NOMO-1 treated with DMSO at 0.1 percent for 48 hours (cell line): ENCODE data around the gene PRKCG.

Source experiments
- DNase-seq: peaks from one replicate; lab custom pipeline; 2025; ENCODE audit not compliant: unreplicated experiment; lab: John Stamatoyannopoulos, UW

The PRKCG gene

DNA sequence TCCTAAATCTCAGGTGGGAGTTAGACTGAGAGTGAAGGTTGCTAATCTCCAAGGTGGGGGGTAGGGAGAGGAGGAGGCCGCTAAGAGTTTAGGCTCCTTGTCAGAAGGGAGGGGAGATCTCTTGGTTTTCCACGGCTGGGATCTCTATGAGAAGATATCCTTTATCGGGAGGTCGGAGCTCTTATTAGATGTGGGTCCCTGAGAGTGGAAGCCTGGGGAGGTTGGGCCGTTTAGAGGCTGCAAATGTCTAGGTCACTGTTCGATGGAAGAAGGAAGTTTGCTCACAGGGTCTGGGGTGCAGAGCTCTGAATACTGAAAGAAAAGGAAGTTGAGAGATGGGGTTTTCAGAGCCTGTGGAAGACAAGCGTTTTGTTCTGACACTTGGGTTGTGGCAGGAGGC, 10.5 kb upstream of the PRKCG start:
- peak; percentile 86 for DNase-seq

GRCh38 chr19:53872762-53873161, 9.2 kb upstream of the PRKCG start:
- DNase-seq = no peak

DNA sequence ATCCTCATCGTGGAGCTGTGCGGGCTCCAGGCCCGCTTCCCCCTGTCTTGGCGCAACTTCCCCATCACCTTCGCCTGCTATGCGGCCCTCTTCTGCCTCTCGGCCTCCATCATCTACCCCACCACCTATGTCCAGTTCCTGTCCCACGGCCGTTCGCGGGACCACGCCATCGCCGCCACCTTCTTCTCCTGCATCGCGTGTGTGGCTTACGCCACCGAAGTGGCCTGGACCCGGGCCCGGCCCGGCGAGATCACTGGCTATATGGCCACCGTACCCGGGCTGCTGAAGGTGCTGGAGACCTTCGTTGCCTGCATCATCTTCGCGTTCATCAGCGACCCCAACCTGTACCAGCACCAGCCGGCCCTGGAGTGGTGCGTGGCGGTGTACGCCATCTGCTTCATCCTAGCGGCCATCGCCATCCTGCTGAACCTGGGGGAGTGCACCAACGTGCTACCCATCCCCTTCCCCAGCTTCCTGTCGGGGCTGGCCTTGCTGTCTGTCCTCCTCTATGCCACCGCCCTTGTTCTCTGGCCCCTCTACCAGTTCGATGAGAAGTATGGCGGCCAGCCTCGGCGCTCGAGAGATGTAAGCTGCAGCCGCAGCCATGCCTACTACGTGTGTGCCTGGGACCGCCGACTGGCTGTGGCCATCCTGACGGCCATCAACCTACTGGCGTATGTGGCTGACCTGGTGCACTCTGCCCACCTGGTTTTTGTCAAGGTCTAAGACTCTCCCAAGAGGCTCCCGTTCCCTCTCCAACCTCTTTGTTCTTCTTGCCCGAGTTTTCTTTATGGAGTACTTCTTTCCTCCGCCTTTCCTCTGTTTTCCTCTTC, 8.0 kb upstream of the PRKCG start:
- DNase-seq = no peak

- no peak for DNase-seq
These were observed 7.4 kb upstream of the PRKCG start for GRCh38 chr19:53874606-53874990.

DNA sequence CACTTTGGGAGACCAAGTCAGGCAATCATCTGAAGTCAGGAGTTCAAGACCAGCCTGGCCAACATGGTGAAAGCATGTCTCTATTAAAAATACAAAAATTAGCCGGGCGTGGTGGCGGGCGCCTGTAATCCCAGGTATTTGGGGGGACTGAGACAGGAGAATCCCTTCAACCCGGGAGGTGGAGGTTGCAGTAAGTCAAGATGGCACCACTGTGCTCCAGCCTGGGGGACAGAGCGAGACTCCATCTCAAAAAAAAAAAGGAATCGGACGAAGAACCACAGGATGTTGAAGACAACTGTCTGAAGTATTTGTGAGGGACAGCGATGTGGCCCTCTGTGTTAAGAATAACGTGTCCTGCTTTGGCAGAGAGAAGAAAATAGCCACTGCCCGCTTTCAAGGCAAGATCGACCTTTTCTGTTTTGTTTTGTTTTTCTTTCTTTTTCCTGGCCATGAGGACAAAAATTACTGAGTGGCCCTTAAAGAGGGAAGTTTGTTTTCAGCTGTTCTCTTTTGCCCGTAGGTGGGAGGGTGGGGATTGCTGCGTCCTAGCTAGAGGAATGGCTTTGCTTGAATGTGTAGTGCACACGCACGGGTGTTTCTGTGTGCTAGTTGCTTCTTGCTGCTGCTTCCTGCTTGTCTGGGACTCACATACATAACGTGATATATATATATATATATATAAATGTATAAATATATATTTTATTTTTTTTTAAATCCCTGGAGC, 6.2 kb upstream of the PRKCG start:
- no peak for DNase-seq

GRCh38 chr19:53876651-53877224, 5.3 kb upstream of the PRKCG start:
- DNase-seq = no peak

DNA sequence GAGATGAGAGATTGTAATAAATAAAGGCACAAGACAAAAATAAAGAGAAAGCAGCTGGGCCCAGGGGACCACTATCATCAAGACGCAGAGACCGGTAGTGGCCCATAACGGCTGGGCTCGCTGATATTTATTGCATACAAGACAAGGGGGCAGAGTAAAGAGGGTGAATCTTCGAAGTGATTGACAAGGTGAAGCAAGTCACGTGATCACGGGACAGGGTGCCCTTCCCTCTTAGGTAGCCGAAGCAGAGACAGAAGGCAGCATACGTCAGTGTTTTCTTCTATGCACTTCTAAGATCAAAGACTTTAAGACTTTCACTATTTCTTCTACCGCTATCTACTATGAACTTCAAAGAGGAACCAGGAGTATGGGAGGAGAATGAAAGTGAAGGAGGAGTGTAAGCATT, 4.6 kb upstream of the PRKCG start:
- peak; percentile 16 for DNase-seq

- no peak for DNase-seq
These were observed 3.2 kb upstream of the PRKCG start for GRCh38 chr19:53878776-53879139.

GRCh38 chr19:53879140-53880081, 2.6 kb upstream of the PRKCG start:
- peak; percentile 57 for DNase-seq

DNA sequence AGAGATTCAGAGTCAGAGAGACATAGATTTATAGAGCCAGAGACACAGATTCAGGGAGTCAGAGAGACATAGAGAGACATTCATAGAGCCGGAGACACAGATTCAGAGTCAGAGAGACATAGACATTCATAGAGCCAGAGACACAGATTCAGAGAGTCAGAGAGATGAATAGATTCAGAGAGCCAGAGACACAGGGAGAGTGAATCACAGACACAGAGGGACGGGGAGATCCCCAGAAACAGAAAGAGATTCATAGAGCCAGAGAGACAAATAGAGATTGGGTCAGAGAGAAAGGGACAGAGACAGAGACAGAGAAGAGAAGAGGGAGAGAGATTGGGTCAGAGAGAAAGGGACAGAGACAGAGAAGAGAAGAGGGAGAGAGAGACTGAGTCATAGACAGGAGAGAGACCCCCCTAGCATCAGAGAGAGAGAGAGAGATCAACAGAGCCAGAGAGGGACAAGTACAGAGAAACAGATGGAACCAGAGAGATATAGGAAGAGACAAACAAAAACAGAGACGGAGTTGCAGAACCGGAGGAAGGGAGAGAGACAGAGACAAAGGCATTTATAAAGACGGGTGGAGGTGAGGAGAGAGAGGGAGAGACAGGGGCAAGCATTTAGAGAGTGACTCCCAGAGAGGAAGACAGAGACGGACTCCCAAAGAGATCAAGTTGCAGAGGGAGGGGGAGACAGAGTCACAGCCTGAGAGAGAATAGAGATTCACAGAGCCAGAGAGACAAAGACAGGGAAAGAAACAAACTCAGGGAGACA, 1.1 kb upstream of the PRKCG start:
- DNase-seq = no peak

DNA sequence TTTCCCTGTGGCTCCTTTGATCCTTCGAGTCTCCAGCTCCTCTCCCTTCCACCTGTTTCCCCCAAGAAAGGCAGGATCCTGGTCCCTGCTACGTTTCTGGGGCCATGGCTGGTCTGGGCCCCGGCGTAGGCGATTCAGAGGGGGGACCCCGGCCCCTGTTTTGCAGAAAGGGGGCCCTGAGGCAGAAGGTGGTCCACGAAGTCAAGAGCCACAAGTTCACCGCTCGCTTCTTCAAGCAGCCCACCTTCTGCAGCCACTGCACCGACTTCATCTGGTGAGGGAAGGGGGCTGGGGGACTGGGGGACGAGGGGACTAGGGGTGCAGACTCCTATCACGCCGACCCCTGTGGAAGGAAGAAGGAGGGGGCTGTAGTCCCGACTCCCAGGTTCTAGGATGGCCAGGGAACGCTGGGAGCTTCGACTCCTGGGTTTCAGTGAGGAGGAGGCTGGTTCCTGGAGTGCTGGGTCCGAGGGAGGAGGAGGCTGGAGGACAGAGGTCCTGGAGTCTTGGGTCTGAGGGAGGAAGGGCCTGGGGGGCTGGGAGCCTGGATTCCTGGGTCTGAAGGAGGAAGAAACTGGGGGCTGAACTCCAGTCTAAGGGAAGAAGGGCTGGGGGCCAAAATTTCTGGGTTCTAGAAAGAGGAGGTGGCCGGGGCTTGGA, 524 bp downstream of the PRKCG start:
- no peak for DNase-seq

- DNase-seq = no peak
These were observed 1.2 kb downstream of the PRKCG start for GRCh38 chr19:53883231-53883661.

DNA sequence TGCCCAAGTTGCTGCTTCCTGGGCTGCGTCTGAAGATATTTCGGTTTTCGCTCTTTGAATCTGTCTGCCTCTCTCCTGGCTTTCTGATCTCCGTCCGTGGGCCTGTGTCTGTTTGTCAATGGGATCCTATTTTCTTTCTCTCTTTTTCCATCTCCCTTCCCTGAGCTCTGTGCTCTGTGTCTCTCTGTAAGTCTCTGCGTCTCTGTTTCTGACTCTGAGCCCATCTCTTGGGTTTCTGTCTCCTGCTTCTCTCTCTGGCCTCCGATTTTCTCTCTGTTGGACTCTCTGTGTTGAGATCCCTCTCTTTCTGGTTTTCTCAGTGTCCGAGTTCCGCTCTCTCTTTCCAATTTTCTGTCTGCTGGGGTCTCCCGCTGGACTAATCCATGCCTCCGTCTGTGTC, 1.7 kb downstream of the PRKCG start:
- no peak for DNase-seq

GRCh38 chr19:53884256-53884655, 2.3 kb downstream of the PRKCG start:
- no peak for DNase-seq

GRCh38 chr19:53885036-53885435, 3.0 kb downstream of the PRKCG start:
- no peak for DNase-seq

DNA sequence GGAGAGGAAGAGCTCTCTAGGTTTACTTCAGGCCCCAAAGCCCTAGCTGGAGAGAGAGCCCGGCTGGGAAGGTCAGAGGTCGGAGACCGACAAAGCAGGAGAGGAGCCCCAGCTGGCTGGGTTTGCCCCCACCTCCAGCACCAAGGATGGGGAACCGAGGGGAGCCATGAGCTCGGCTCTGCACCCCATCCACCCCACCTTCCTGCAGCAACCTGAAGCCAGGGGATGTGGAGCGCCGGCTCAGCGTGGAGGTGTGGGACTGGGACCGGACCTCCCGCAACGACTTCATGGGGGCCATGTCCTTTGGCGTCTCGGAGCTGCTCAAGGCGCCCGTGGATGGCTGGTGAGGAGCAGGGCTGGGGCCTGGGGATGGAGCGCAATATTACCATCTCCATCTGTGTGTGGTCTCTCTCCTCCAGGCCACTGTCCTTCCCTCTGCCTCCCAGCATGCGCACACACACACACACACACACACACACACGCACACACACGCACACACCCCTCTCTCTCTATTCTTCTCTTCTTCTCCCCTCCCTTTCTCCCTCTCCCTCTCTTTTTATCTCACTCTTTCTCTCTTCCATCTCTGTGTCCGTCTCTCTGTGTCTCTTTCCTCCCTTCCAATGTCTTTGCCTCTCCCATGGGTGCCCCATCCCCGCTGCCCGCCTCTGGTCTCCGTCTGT, 10.4 kb downstream of the PRKCG start:
- no peak for DNase-seq

GRCh38 chr19:53892981-53893325, 11.0 kb downstream of the PRKCG start:
- DNase-seq = no peak

DNA sequence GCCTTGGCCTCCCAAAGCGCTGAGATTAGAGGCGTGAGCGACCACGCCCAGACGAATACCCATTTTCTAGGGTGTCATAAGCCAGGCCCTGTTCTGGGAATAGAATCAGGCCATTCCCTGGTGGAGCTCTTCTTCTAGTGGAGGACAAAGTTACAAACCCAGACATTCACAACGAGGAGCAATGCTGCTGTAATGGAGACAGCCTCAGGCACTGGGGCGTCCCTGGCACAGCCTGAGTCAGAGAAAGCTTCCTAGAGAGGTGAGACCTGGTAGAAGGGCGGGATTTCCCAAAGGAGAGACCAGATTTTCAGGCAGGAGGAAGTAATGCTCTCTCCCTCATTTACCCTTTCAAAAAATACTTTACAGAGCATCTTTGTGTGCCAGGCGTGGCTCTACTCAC, 12.7 kb downstream of the PRKCG start:
- DNase-seq = no peak

DNA sequence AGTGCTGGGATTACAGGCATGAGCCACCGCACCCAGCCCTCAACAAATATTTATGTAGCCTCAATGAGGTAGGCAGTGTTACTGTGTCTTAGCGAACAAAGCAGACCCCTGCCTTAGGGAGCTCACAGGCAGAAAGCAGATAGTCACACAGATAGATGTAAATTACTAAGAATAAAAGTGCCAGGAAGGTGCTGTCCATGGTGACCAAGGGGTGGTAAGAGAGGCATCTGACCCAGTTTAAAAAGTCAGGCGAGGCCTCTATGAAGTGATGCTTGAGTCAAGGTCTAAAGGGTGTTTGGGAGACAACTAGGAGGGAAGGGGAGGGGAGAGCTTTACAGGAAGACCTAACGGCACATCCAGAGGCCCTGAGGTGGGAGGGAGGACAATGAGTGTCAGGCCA, 14.7 kb downstream of the PRKCG start:
- DNase-seq = no peak
